Measurements from ENCODE around the gene PLPP3. TPM values are rescaled to one million over a fixed set of nuclear protein-coding genes. Genes with fewer than 3 reads are reported as not detected.
A peak's percentile ranks its signal among the peaks of the same experiment; 100 is the strongest.

PLPP3 gene
- total and polyA plus RNA-seq, 2 experiments from 2014 or later, result 41.9 to 61.9 TPM

DNA sequence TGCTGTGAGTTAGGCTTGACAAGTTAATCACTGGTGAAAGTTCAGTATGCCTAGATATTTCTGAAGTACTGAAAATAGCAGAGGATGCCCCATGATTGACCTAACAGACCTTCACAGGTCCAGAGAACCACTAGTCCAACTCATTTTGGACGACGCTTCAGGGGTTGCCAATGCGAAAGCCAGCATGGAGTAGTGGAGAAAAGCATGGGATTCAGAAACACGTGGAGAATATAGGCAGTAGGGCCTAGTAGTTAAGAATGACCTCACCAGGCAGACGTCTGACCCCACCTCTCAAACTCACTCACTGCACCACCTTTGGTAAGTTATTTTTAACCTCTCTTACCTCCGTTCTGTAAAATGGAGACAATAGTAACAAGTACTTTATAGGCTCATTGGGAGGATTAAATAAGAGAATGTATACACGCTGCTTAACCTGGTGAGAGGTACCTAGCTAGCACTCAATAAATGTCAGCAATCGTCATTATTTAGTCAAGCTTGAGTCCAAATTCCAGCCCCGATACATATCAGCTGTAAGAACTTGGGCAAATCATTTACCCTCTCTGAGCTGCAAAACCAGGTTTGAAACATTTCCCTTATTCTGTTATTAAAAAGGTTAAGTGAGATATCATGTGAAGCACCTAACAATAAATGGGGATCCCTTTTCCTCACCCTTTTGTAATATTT, 13.2 kb downstream of the PLPP3 start:
- TF ChIP-seq POLR2AphosphoS5 (IDR thresholded peaks at IDR 0.05; ENCODE audit: low read depth) (no peak), EZH2 (IDR thresholded peaks at IDR 0.05; ENCODE audit: low read depth, unreplicated experiment) (no peak), ZNF331 (CRISPR knock-in tag; IDR thresholded peaks at IDR 0.05; ENCODE audit: low read depth) (no peak), ZNF462 (CRISPR knock-in tag; IDR thresholded peaks at IDR 0.05) (no peak)
- TF ChIP-seq, protein P1, sequence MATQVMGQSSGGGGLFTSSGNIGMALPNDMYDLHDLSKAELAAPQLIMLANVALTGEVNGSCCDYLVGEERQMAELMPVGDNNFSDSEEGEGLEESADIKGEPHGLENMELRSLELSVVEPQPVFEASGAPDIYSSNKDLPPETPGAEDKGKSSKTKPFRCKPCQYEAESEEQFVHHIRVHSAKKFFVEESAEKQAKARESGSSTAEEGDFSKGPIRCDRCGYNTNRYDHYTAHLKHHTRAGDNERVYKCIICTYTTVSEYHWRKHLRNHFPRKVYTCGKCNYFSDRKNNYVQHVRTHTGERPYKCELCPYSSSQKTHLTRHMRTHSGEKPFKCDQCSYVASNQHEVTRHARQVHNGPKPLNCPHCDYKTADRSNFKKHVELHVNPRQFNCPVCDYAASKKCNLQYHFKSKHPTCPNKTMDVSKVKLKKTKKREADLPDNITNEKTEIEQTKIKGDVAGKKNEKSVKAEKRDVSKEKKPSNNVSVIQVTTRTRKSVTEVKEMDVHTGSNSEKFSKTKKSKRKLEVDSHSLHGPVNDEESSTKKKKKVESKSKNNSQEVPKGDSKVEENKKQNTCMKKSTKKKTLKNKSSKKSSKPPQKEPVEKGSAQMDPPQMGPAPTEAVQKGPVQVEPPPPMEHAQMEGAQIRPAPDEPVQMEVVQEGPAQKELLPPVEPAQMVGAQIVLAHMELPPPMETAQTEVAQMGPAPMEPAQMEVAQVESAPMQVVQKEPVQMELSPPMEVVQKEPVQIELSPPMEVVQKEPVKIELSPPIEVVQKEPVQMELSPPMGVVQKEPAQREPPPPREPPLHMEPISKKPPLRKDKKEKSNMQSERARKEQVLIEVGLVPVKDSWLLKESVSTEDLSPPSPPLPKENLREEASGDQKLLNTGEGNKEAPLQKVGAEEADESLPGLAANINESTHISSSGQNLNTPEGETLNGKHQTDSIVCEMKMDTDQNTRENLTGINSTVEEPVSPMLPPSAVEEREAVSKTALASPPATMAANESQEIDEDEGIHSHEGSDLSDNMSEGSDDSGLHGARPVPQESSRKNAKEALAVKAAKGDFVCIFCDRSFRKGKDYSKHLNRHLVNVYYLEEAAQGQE (IDR thresholded peaks at IDR 0.05; ENCODE audit: unreplicated experiment), result no peak
- Histone ChIP-seq H3K27ac (ENCODE audit: low read depth) (peak overlapping the region; percentile 78), H4K20me1 (replicated peaks; ENCODE audit: insufficient read depth) (peaks cover 4% of the 10 kb centered on the region; the same call in 1 of the 2 replicates), H3F3A (replicated peaks; ENCODE audit: low read depth) (peaks cover 14% of the 10 kb centered on the region; the same call in 1 of the 2 replicates), H3K4me1 (ENCODE audit: insufficient read depth) (peaks cover 92% of the 10 kb centered on the region), H3K27me3 (ENCODE audit: insufficient read depth) (no peaks in the 10 kb centered on the region), H3K79me2 (replicated peaks; ENCODE audit: insufficient read depth) (peaks cover 100% of the 10 kb centered on the region), H2AFZ (no peak overlapping the region), H3K36me3 (ENCODE audit: insufficient read depth) (no peaks in the 10 kb centered on the region), H3K4me2 (peak overlapping the region; percentile 22), H3K4me3 (no peak overlapping the region), H3K9me2 (ENCODE audit: insufficient read depth) (no peaks in the 10 kb centered on the region)
- no peaks in the 10 kb centered on the region for H3K27me3 Mint-ChIP-seq (ENCODE audit: insufficient read depth, low read depth, poor library complexity)
- peaks cover 79% of the 10 kb centered on the region for H3K4me1 Mint-ChIP-seq
- H3K4me3 Mint-ChIP-seq, result no peak overlapping the region
- ATAC-seq, result peak; percentile 17
- peak overlapping the region; percentile 79 for H3K27ac Mint-ChIP-seq
- H3K36me3 Mint-ChIP-seq (ENCODE audit: low read depth), result peaks cover 11% of the 10 kb centered on the region
- DNase-seq (ENCODE audit: low spot score), result no peak
- no peaks in the 10 kb centered on the region for H3K9me3 Mint-ChIP-seq
